Measurements from ENCODE around the gene PLCL1. TPM values are rescaled to one million over a fixed set of nuclear protein-coding genes. Genes with fewer than 3 reads are reported as not detected.

PLCL1 gene
- total and polyA plus RNA-seq, 10 of the 15 experiments (the other 5 are each of a cell fraction or from before 2014, with no cell fraction given), result 0.03 to 1.5 (median 0.22) TPM

DNA sequence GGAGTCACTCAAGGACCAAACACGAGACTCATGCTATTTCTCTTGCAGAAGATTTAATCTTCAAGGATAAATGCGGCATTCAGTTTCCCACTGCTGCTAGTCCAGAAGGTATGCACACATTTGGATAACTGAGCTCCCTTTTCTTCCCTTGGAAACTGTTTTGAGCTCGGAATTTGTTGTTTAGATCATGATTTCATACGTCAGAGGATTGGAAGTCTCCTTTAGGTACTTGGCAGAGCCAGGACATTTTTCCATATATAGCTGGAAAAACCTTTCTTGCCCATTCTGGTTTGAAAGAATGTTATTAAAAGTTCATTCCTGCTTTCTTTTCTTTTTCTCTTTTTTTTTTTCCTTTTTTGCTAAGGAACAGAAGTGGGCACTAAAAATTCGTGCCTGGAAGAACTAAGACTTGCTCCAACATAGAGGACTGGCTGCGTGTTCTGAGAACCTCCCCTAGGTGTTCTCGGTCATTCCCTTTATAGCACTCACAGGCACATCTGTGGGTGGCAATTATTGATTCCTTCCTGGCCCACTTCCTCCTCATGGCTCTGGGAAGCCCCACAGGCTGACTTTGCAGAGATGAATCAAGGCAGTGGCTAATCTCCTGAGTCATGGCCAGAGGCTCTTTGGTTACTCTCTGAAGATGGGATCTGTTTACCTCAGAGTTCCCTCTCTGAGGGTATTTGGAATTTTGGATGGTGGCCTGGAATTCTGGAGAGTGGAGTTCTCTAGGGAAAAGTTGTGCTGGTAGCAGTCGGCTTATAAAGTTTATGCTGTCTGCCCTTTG lies 104.8 kb downstream of the PLCL1 start (continued):
- no peak for TF ChIP-seq HSF1 (IDR thresholded peaks at IDR 0.05; ENCODE audit: low read depth, low read length)

DNA sequence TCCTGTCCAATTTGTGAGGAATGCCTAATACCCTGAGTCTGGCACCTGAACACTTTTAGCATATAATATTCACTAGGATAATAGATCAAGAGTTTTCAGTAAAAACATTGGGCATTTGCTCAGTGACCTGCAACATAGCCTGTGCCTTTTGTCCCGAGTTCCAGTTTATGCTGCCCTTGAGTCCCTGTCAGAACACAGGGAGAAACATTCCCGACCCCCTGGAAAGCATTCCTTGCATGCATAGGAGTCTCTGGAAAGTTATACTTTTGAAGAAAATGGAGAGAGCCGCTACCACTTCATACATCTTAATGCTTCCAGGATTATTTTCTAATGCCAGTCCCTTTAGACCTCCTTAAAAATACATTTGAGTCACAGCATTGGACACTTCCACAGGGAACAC lies 107.3 kb downstream of the PLCL1 start:
- H3K36me3 ChIP-seq (ENCODE audit: control insufficient read depth in 2 of 2, insufficient read depth in 2 of 2, low read length in 1 of 2), result no peaks in the 10 kb centered on the region
- no peak for DNase-seq (ENCODE audit: low read depth, low spot score)
- TF ChIP-seq PRDM15 (CRISPR knock-in tag; IDR thresholded peaks at IDR 0.05) (no peak), TARDBP (IDR thresholded peaks at IDR 0.05; ENCODE audit: borderline replicate concordance) (no peak), MTA3 (IDR thresholded peaks at IDR 0.05; ENCODE audit: borderline replicate concordance, low read length) (no peak), CEBPB (IDR thresholded peaks at IDR 0.05; ENCODE audit: borderline replicate concordance in 1 of 2, low read depth in 2 of 2, low read length in 2 of 2) (no peak), MTA2 (IDR thresholded peaks at IDR 0.05; ENCODE audit: low read depth) (no peak), NFYA (IDR thresholded peaks at IDR 0.05; ENCODE audit: borderline replicate concordance, low read depth, low read length) (no peak), YY1 (IDR thresholded peaks at IDR 0.05; ENCODE audit: low read depth, low read length) (no peak)
- ChIA-PET CTCF (interaction anchor here (1.6 kb wide), 1 partner anchor 22 kb away, joined by 3 read pairs; no protein-coding TSS in a partner anchor), RAD21 (ENCODE audit: unreplicated experiment) (interaction anchor here (0.7 kb wide), 1 partner anchor 73 kb away, joined by 3 read pairs; no protein-coding TSS in a partner anchor), SMC1A (ENCODE audit: uncharacterized antibody, unreplicated experiment) (interaction anchor here (0.9 to 2.2 kb wide), 7 partner anchors 9 to 153 kb away, joined by 3 to 10 read pairs (median 5); no protein-coding TSS in a partner anchor), POLR2A (no interaction called here)
- 19% methylated on average over 3 of the region's 3 CpGs for WGBS (ENCODE audit: insufficient coverage, insufficient replicate concordance, low lambda C conversion rate, missing lambda C conversion rate)
- in situ Hi-C loops (cut with MboI) (no loop called here), intact Hi-C loops (cut with micrococcal nuclease; ENCODE audit: unreplicated experiment) (no loop called here)
- H2AFZ ChIP-seq (ENCODE audit: control insufficient read depth, low read depth, low read length), result no peak overlapping the region
- no peak overlapping the region for H3K27ac ChIP-seq (ENCODE audit: control insufficient read depth, insufficient read depth)
- no peak overlapping the region for H3K4me3 ChIP-seq
- H3K9me3 ChIP-seq (replicated peaks; ENCODE audit: control insufficient read depth, insufficient read depth, low read length), result no peaks in the 10 kb centered on the region
- no peak for FAIRE-seq
- H3K4me1 ChIP-seq (ENCODE audit: control insufficient read depth, insufficient read depth, low read length), result no peaks in the 10 kb centered on the region
- H4K20me1 ChIP-seq (ENCODE audit: control insufficient read depth, insufficient read depth), result no peaks in the 10 kb centered on the region
- H3K4me2 ChIP-seq (ENCODE audit: control insufficient read depth, insufficient read depth), result no peak overlapping the region
- H3K79me2 ChIP-seq (ENCODE audit: control insufficient read depth, insufficient read depth, low read length), result no peaks in the 10 kb centered on the region
- no peak overlapping the region for H3K9ac ChIP-seq (ENCODE audit: control insufficient read depth, insufficient read depth, low read length)
- no peaks in the 10 kb centered on the region for H3K27me3 ChIP-seq (replicated peaks in 1 of 2; ENCODE audit: control insufficient read depth in 2 of 2, insufficient read depth in 2 of 2, low read length in 1 of 2)
- ATAC-seq, result no peak
- no TSS peak for BruUV-seq (replicated peaks)
